PC-9 (cell line): ENCODE measurements around the gene OR6Y1. TPM values are rescaled to one million over a fixed set of nuclear protein-coding genes. Genes with fewer than 3 reads are reported as not detected.
A peak's percentile ranks its signal among the peaks of the same experiment; 100 is the strongest.

ENCODE experiments used
- BruUV-seq: library from RNA; stranded (reverse); fragments of 400-500 nt; replicated peaks from 2 replicates; lab custom pipeline; 2021; lab: Mats Ljungman, UMichigan
- CTCF ChIA-PET: fragments of 300-600 bp; sonication (Branson Sonifier 250); formaldehyde crosslinking; loops from one replicate; lab custom pipeline; 2022; ENCODE audit warnings: antibody characterized with exemption; lab: Charles Lee
- POLR2A ChIA-PET: fragments of 300-600 bp; sonication (Branson Sonifier 250); formaldehyde crosslinking; loops from one replicate; lab custom pipeline; 2022; ENCODE audit warnings: antibody characterized with exemption; ENCODE audit not compliant: unreplicated experiment; lab: Charles Lee
- DNase-seq, 2 experiments: peaks; one replicate each; pipeline versions ENCODE4 v3.0.0 to v3.0.0-alpha.2; 2015 to 2022; ENCODE audit warnings: mixed read lengths in 1 of 2
- H2AFZ ChIP-seq: fragments of 200-600 bp; sonication (generic); 2 replicates; pipeline ENCODE4 v1.8.1; 2017; ENCODE audit warnings: antibody characterized with exemption
- H3F3A ChIP-seq: fragments of 200-600 bp; sonication (generic); 2 replicates; pipeline ENCODE4 v1.8.1; 2017; ENCODE audit warnings: antibody characterized with exemption, mild to moderate bottlenecking, low read depth; ENCODE audit not compliant: insufficient read depth
- H3K27ac ChIP-seq: fragments of 200-600 bp; sonication (generic); 2 replicates; pipeline ENCODE4 v1.6.1; 2016; ENCODE audit warnings: mixed run types
- H3K27me3 ChIP-seq: fragments of 200-600 bp; sonication (generic); 2 replicates; pipeline ENCODE4 v1.6.1; 2016; ENCODE audit warnings: low read depth, mixed run types; ENCODE audit not compliant: insufficient read depth
- H3K36me3 ChIP-seq: fragments of 200-600 bp; sonication (generic); 2 replicates; pipeline ENCODE4 v1.6.1; 2016; ENCODE audit warnings: low read depth, mixed run types
- H3K4me1 ChIP-seq: fragments of 200-600 bp; sonication (generic); replicated peaks from 2 replicates; pipeline ENCODE4 v1.6.1; 2016; ENCODE audit warnings: mixed run types; ENCODE audit not compliant: insufficient read depth
- H3K4me2 ChIP-seq: fragments of 200-600 bp; sonication (generic); 2 replicates; pipeline ENCODE4 v1.6.1; 2017; ENCODE audit warnings: mixed run types
- H3K4me3 ChIP-seq: fragments of 200-600 bp; sonication (generic); 2 replicates; pipeline ENCODE4 v1.6.1; 2016; ENCODE audit warnings: mixed run types
- H3K79me2 ChIP-seq: fragments of 200-600 bp; sonication (generic); 2 replicates; pipeline ENCODE4 v1.6.1; 2017; ENCODE audit warnings: low read depth, mixed run types
- H3K9me2 ChIP-seq: fragments of 200-600 bp; sonication (generic); 2 replicates; pipeline ENCODE4 v1.8.1; 2017; ENCODE audit warnings: mild to moderate bottlenecking; ENCODE audit not compliant: insufficient read depth
- H3K9me3 ChIP-seq: fragments of 200-600 bp; sonication (generic); 2 replicates; pipeline ENCODE4 v1.8.1; 2016; ENCODE audit warnings: low read depth; ENCODE audit not compliant: insufficient read depth
- H4K20me1 ChIP-seq: fragments of 200-600 bp; sonication (generic); 2 replicates; pipeline ENCODE4 v1.8.1; 2017; ENCODE audit not compliant: insufficient read depth
- EZH2 ChIP-seq: fragments of 200-600 bp; sonication (generic); IDR thresholded peaks from 2 replicates; pipeline ENCODE4 v1.8.0; 2017; ENCODE audit warnings: antibody characterized with exemption, low read depth
- intact Hi-C: fragments of 100-400 bp; cut with micrococcal nuclease; formaldehyde crosslinking; loops from one replicate; pipeline ENCODE4 v1.10.0; 2022; ENCODE audit not compliant: unreplicated experiment
- total RNA-seq: library from RNA; stranded (reverse); gene quantifications from 2 replicates; pipeline ENCODE4 v1.2.3, GENCODE V29; 2021
- TF ChIP-seq, protein P1 (sequence below): fragments of 200-600 bp; sonication (generic); conservative IDR thresholded peaks from 2 replicates; pipeline ENCODE4 v1.6.1; 2017; ENCODE audit warnings: mixed run types, antibody characterized with exemption, mild to moderate bottlenecking, moderate library complexity

The OR6Y1 gene
- total RNA-seq, 1 experiment from 2014 or later, result not detected

DNA sequence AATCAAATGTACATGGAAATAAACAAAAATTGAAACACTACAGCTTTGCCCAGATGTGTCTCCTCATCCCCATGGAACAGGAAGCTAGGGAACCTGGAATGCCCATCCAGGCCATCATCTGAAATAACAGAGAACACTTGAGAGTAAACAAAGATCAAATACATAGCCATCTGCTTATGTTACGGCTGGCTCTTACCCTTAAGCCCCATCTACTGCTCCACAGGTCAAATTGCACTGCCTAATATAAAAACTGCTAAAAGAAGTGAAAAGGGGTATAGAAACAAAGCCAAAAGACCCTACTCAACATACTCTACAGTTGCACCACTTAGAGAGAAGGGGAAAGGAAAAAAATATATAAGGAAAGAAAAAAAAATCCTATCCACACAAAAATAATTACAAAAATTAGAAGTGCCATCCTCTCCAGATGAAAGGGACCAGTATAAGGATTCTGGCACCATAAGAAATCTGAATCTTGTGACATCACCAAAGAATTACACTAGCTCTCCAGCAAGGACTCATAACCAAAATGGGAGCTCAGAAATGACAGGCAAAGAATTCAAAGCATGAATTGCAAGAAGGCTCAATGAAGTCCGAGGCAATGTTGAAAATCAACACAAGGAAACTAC lies 26.9 kb downstream of the OR6Y1 start:
- POLR2A ChIA-PET, result no interaction called here
- Histone ChIP-seq H3K27ac (no peak overlapping the region), H3K9me2 (no peaks in the 10 kb centered on the region), H3K79me2 (no peaks in the 10 kb centered on the region), H3K4me2 (no peak overlapping the region), H3K9me3 (no peaks in the 10 kb centered on the region), H3K4me3 (no peak overlapping the region), H3F3A (no peaks in the 10 kb centered on the region), H3K4me1 (no peaks in the 10 kb centered on the region), H2AFZ (no peak overlapping the region), H3K27me3 (0 out of 2 replicates have a peak, but pooled peaks cover 3% of the 10 kb centered on the region), H3K36me3 (no peaks in the 10 kb centered on the region), H4K20me1 (no peaks in the 10 kb centered on the region)
- peak in 1 of 2 experiments; percentile 42 for DNase-seq
- CTCF ChIA-PET, result no interaction called here
- intact Hi-C loops, result loop anchor here (2.0 kb wide), 1 partner anchor 325 kb away; no protein-coding TSS in a partner anchor
- no TSS peak for BruUV-seq
- no peak for TF ChIP-seq EZH2
- TF ChIP-seq, protein P1, sequence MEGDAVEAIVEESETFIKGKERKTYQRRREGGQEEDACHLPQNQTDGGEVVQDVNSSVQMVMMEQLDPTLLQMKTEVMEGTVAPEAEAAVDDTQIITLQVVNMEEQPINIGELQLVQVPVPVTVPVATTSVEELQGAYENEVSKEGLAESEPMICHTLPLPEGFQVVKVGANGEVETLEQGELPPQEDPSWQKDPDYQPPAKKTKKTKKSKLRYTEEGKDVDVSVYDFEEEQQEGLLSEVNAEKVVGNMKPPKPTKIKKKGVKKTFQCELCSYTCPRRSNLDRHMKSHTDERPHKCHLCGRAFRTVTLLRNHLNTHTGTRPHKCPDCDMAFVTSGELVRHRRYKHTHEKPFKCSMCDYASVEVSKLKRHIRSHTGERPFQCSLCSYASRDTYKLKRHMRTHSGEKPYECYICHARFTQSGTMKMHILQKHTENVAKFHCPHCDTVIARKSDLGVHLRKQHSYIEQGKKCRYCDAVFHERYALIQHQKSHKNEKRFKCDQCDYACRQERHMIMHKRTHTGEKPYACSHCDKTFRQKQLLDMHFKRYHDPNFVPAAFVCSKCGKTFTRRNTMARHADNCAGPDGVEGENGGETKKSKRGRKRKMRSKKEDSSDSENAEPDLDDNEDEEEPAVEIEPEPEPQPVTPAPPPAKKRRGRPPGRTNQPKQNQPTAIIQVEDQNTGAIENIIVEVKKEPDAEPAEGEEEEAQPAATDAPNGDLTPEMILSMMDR, result peak; percentile 72

DNA sequence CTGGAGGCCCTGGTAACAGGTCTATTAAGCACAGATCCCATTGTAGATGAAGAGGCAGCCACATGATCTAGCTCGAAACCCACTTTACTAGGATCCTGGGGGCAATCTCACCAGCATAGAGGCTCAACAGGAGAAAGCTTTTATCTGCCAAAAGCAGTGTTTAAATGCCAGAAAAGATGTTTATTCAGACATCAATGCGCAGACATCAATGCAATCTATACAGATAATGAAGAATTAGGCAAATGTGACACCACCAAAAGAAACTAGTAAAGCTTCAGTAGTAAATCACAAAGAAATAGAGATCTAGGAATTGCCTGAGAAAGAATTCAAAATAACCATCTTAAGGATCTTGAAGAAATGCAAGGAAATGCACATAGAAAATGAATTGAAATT lies 32.5 kb downstream of the OR6Y1 start:
- H3K79me2 ChIP-seq, result no peaks in the 10 kb centered on the region
- no peaks in the 10 kb centered on the region for H4K20me1 ChIP-seq
- H3K4me1 ChIP-seq, result no peaks in the 10 kb centered on the region
- H3K4me3 ChIP-seq, result no peak overlapping the region
- H3K9me2 ChIP-seq, result no peaks in the 10 kb centered on the region
- ChIA-PET CTCF (no interaction called here), POLR2A (no interaction called here)
- no peak overlapping the region for H3K4me2 ChIP-seq
- H3K27me3 ChIP-seq, result no peaks in the 10 kb centered on the region
- no peak for DNase-seq
- H3K36me3 ChIP-seq, result no peaks in the 10 kb centered on the region
- BruUV-seq, result no TSS peak
- H3F3A ChIP-seq, result no peaks in the 10 kb centered on the region
- no peaks in the 10 kb centered on the region for H3K9me3 ChIP-seq
- H2AFZ ChIP-seq, result no peak overlapping the region
- intact Hi-C loops, result no loop called here
- TF ChIP-seq, protein P1, result no peak
- TF ChIP-seq EZH2, result no peak
- H3K27ac ChIP-seq, result no peak overlapping the region

DNA sequence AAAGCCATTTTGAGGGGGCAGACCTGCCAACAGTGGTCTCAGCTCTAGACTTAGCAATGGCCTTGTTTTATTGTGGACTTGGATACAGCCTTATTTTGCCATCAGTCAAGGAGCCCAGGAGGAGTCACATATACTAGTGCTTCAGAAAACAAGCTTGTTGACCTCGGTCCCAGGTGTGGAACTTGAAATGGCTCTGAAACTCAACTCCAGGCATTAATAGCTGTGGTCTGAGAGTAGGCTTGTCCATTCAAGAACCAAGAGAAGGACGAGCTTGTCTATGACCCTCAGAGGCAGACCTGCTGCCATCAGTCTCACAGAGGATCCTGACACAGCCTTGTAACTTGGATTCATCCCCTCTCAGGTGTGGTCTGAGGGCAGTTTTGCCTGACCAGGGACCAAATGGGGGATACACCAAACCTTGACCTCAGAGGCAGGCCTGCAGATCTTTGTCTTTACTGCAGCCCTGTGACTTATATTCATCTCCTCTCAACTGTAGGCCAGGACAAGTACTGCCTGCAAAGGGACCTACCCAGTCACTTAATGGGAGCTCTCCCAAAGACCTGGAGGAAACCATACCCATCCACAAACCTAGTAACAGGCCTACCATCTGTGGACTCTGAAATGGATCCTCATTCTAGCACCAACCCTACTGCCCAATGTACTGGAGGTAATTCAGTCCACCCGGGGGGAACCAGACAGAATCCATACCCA lies 33.1 kb downstream of the OR6Y1 start:
- TF ChIP-seq, protein P1, result no peak
- TF ChIP-seq EZH2, result no peak
- no peaks in the 10 kb centered on the region for H3K27me3 ChIP-seq
- intact Hi-C loops, result no loop called here
- no peak overlapping the region for H3K4me2 ChIP-seq
- POLR2A ChIA-PET, result no interaction called here
- CTCF ChIA-PET, result no interaction called here
- no TSS peak for BruUV-seq
- DNase-seq, result no peak
- H3K9me3 ChIP-seq, result no peaks in the 10 kb centered on the region
- H2AFZ ChIP-seq, result no peak overlapping the region
- no peaks in the 10 kb centered on the region for H3K79me2 ChIP-seq
- H3K36me3 ChIP-seq, result no peaks in the 10 kb centered on the region
- no peaks in the 10 kb centered on the region for H3K4me1 ChIP-seq
- no peak overlapping the region for H3K27ac ChIP-seq
- no peaks in the 10 kb centered on the region for H3F3A ChIP-seq
- no peaks in the 10 kb centered on the region for H3K9me2 ChIP-seq
- H4K20me1 ChIP-seq, result no peaks in the 10 kb centered on the region
- H3K4me3 ChIP-seq, result no peak overlapping the region
